GM06990 (cell line): ENCODE results near the gene MICAL3.
"Not testable (repeated sequence)": the region's sequence is repeated elsewhere in the genome, so short reads cannot be mapped to it uniquely, and the experiment has no call there.

Source experiments
- DNase-seq: peaks from one replicate; pipeline ENCODE4 v3.0.0-alpha.2; 2011; ENCODE audit not compliant: insufficient read length; ENCODE audit errors: extremely low read depth
- H3K27me3 ChIP-seq: replicated peaks from 2 replicates; pipeline ENCODE4 v1.6.0; 2011; ENCODE audit warnings: low read length; ENCODE audit not compliant: control insufficient read depth, insufficient read depth
- H3K36me3 ChIP-seq: 2 replicates; pipeline ENCODE4 v1.5.1; 2011; ENCODE audit warnings: low read length; ENCODE audit not compliant: control insufficient read depth, insufficient read depth
- H3K4me3 ChIP-seq: replicated peaks from 2 replicates; pipeline ENCODE4 v1.5.1; 2011; ENCODE audit warnings: low read depth, mild to moderate bottlenecking, control low read depth, low read length
- CTCF ChIP-seq: IDR thresholded peaks from 2 replicates; pipeline ENCODE4 v1.5.1; 2011; ENCODE audit warnings: low read length, control low read depth, mild to moderate bottlenecking, inconsistent platforms; ENCODE audit not compliant: insufficient read depth, poor library complexity, severe bottlenecking

The MICAL3 gene

GRCh38 chr22:17990942-17991341 is 33.4 kb downstream of the MICAL3 start:
- H3K4me3 ChIP-seq: no peak overlapping the region
- TF ChIP-seq CTCF: no peak
- H3K27me3 ChIP-seq: no peaks in the 10 kb centered on the region; the same call in none of the 2 replicates
- no peaks in the 10 kb centered on the region for H3K36me3 ChIP-seq
- no peak for DNase-seq

- Histone ChIP-seq H3K4me3 (no peak overlapping the region), H3K27me3 (no peaks in the 10 kb centered on the region; the same call in none of the 2 replicates), H3K36me3 (no peaks in the 10 kb centered on the region)
- no peak for DNase-seq
- no peak for TF ChIP-seq CTCF
Measured at GRCh38 chr22:17990147-17990546, 34.2 kb downstream of the MICAL3 start.

- no peaks in the 10 kb centered on the region; the same call in none of the 2 replicates for H3K27me3 ChIP-seq
- H3K36me3 ChIP-seq: no peaks in the 10 kb centered on the region
- DNase-seq: no peak
- TF ChIP-seq CTCF: no peak
- no peak overlapping the region for H3K4me3 ChIP-seq
Measured at GRCh38 chr22:17988800-17989513, 35.4 kb downstream of the MICAL3 start.

GRCh38 chr22:17985606-17986005 is 38.8 kb downstream of the MICAL3 start:
- no peaks in the 10 kb centered on the region; the same call in 1 of the 2 replicates for H3K27me3 ChIP-seq
- DNase-seq: no peak
- no peaks in the 10 kb centered on the region for H3K36me3 ChIP-seq
- H3K4me3 ChIP-seq: no peak overlapping the region
- no peak for TF ChIP-seq CTCF

- DNase-seq, H3K36me3 ChIP-seq, H3K4me3 ChIP-seq, H3K27me3 ChIP-seq: not testable (repeated sequence)
Measured at GRCh38 chr22:17985071-17985470, 39.3 kb downstream of the MICAL3 start.

- H3K4me3 ChIP-seq: no peak overlapping the region
- no peaks in the 10 kb centered on the region for H3K36me3 ChIP-seq
- H3K27me3 ChIP-seq: no peaks in the 10 kb centered on the region; the same call in 1 of the 2 replicates
- TF ChIP-seq CTCF: no peak
- no peak for DNase-seq
Measured at GRCh38 chr22:17984114-17984513, 40.2 kb downstream of the MICAL3 start.
